Measurements from ENCODE around the gene JAKMIP2. TPM values are rescaled to one million over a fixed set of nuclear protein-coding genes. Genes with fewer than 3 reads are reported as not detected.
A peak's percentile ranks its signal among the peaks of the same experiment; 100 is the strongest.
"Not testable (repeated sequence)": the region's sequence is repeated elsewhere in the genome, so short reads cannot be mapped to it uniquely, and the experiment has no call there.

The JAKMIP2 gene
- 5.0 and 6.0 TPM in 2 replicates for total RNA-seq
- long read RNA-seq, full-length matches to known transcripts, result 2 of 23 reads
- long read RNA-seq, partial matches to known transcripts, result 14 of 23 reads
- long read RNA-seq, other reads (novel, unspliced or antisense), result 7 of 23 reads

DNA sequence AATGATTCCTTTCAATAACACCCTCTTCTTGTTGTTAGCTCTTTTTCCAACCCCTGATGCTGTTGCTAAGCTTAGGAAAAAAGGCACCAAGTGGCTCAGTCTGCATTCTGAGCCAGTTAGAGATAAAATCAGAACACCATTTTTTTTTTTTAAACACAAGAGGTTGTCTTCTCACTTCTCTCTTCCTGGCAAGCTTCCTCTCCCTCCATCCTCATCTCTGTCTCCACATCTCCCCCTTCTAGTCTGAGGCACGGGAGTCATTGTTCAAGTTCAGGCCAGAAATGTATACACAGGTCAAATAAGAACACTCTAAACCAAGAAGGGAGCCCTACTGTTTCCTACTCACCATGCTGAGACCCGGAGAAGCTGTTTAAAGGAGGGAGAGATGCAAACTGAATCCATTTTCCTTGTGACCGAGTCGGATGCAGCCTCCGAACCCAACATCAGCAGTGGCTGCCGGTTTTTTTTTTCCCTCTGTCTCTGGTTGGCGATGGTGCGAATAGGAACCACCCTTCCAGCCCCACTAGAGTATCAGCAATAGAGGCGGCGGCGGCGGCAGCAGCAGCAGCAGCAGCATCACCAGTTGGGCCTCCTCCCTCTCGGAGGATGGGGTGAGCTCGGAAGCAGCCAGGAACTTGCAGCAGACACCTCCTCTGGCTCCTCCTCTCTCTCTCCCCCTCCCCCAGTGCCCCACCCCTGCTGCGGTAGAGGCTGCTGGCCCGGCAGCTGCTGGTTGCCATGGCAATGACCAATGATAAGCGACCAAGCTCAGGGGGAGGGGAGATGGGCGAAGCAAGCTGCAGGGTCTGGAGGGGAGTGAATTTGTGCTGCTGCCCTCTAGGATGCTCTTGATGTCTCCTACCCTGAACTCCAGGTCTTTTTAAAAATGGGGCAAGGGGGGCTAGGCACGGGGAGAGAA, at the start of gene JAKMIP2:
TSS of gene JAKMIP2 (minus strand) at position 619 of the 919 bp plus-strand sequence. CDS start 110,922 bp downstream, outside the sequence.
- H3K4me3 Mint-ChIP-seq (ENCODE audit: low read depth), result peak within 1 kb of the TSS; percentile 76
- TF ChIP-seq, protein P1, sequence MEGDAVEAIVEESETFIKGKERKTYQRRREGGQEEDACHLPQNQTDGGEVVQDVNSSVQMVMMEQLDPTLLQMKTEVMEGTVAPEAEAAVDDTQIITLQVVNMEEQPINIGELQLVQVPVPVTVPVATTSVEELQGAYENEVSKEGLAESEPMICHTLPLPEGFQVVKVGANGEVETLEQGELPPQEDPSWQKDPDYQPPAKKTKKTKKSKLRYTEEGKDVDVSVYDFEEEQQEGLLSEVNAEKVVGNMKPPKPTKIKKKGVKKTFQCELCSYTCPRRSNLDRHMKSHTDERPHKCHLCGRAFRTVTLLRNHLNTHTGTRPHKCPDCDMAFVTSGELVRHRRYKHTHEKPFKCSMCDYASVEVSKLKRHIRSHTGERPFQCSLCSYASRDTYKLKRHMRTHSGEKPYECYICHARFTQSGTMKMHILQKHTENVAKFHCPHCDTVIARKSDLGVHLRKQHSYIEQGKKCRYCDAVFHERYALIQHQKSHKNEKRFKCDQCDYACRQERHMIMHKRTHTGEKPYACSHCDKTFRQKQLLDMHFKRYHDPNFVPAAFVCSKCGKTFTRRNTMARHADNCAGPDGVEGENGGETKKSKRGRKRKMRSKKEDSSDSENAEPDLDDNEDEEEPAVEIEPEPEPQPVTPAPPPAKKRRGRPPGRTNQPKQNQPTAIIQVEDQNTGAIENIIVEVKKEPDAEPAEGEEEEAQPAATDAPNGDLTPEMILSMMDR (IDR thresholded peaks at IDR 0.05; ENCODE audit: unreplicated experiment), result no peak
- peaks cover 10% of the 10 kb centered on the region for H3K4me1 Mint-ChIP-seq (ENCODE audit: low read depth)
- no peaks in the 10 kb centered on the region for H3K9me3 Mint-ChIP-seq (ENCODE audit: low read depth)
- H3K36me3 Mint-ChIP-seq (ENCODE audit: insufficient read depth), result no peaks in the 10 kb centered on the region
- peak; percentile 67 for DNase-seq (ENCODE audit: low spot score, unreplicated experiment)
- no peaks in the 10 kb centered on the region for H3K27me3 Mint-ChIP-seq
- peak within 1 kb of the TSS; percentile 47 for H3K27ac Mint-ChIP-seq

DNA sequence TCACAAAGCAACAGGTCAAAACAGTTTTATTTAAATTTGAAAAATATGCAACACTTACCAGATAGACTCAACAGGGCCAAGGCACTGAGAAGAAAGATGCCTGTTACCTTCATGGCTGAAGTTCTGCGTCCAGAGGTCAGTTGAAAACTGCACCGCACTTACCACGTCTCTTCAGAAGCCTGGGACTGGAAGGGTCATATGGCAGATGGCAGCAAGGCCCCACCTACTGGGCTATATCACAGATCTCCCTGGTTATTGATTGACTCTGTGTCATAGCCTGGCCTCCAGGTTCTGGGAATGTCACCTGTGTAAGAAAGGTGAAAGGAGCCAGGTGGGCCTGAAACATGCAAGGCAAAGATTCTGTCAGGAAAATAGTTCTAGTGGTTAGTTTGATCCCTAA, 48.9 kb upstream of the JAKMIP2 start, which contains the start of gene SPINK1:
TSS of gene SPINK1 (minus strand) at position 207 of the 400 bp plus-strand sequence. CDS start at position 113, 94 bp downstream.
- peak within 1 kb of the TSS; percentile 90 for H3K27ac Mint-ChIP-seq
- peak within 1 kb of the TSS; percentile 87 for H3K4me3 Mint-ChIP-seq (ENCODE audit: low read depth)
- peaks cover 69% of the 10 kb centered on the region for H3K4me1 Mint-ChIP-seq (ENCODE audit: low read depth)
- no peaks in the 10 kb centered on the region for H3K9me3 Mint-ChIP-seq (ENCODE audit: low read depth)
- TF ChIP-seq, protein P1 (IDR thresholded peaks at IDR 0.05; ENCODE audit: unreplicated experiment), result no peak
- DNase-seq (ENCODE audit: low spot score, unreplicated experiment), result peak; percentile 41
- H3K36me3 Mint-ChIP-seq (ENCODE audit: insufficient read depth), result peaks cover 36% of the 10 kb centered on the region
- H3K27me3 Mint-ChIP-seq, result no peaks in the 10 kb centered on the region

DNA sequence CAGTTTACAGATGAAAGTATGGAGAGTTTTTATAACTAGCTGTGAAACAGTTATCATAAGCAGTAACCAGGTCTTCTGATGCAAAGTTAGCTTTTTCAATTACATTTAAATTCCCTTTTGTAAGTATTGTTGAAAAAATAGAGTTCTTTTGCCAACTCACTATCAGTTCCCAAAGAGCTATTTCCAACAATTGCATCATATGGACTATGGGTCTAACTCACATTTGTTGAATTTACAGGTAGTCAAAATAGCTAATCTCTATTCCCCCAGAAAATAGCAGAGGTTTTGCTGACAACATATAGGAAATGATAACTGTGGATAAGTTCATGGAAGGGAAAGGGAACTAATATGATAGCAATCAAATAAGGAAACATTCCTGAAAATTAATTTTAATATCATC, 47.5 kb upstream of the JAKMIP2 start:
- peak overlapping the region; percentile 70 for H3K27ac Mint-ChIP-seq
- no peaks in the 10 kb centered on the region for H3K27me3 Mint-ChIP-seq
- TF ChIP-seq, protein P1 (IDR thresholded peaks at IDR 0.05; ENCODE audit: unreplicated experiment), result no peak
- peaks cover 43% of the 10 kb centered on the region for H3K36me3 Mint-ChIP-seq (ENCODE audit: insufficient read depth)
- no peaks in the 10 kb centered on the region for H3K9me3 Mint-ChIP-seq (ENCODE audit: low read depth)
- H3K4me1 Mint-ChIP-seq (ENCODE audit: low read depth), result peaks cover 65% of the 10 kb centered on the region
- no peak for DNase-seq (ENCODE audit: low spot score, unreplicated experiment)
- H3K4me3 Mint-ChIP-seq (ENCODE audit: low read depth), result peak overlapping the region; percentile 87

DNA sequence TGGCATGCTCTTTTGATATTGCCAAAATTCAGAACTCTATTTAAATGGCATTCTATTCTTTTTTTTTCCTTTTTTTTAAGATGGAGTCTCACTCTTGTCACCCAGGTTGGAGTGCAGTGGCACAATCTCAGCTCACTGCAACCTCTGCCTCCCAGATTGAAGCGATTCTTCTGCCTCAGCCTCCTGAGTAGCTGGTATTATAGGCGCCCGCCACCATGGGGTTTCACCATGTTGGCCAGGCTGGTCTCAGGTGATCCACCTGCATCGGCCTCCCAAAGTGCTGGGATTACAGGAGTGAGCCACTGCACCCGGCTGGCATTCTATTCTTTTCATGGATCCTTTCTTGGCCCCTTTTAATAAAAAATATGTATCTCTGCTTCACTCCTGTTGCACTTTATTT, 44.5 kb upstream of the JAKMIP2 start:
- H3K9me3 Mint-ChIP-seq (ENCODE audit: low read depth), result not testable (repeated sequence)
- Mint-ChIP-seq H3K36me3 (ENCODE audit: insufficient read depth) (peaks cover 60% of the 10 kb centered on the region), H3K4me3 (ENCODE audit: low read depth) (peak overlapping the region; percentile 76)

DNA sequence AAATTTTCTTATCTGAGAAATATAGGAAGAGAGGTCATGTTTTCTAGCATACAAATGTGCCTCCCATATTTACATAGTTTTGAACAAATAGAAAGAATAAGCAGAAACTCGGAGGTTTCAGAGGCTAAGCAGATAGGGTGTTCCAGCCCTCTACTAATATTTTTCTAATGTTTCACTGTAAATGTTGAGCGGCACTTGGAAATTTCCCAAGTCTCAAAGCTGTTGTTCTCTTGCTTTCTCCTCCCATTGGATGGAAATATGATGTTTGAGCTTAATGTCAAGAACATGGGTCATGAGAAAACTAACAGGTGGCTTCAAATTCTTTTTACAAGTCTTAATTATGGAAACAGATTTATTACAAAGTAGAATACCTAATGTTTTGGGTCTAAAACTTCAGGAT, 43.8 kb upstream of the JAKMIP2 start:
- H3K27ac Mint-ChIP-seq, result no peak overlapping the region
- TF ChIP-seq, protein P1 (IDR thresholded peaks at IDR 0.05; ENCODE audit: unreplicated experiment), result no peak

More for the DNA sequence above, 44.5 kb upstream of the JAKMIP2 start:
- H3K27me3 Mint-ChIP-seq; DNase-seq (ENCODE audit: low spot score, unreplicated experiment): not testable (repeated sequence)
- Mint-ChIP-seq H3K4me1 (ENCODE audit: low read depth) (peaks cover 59% of the 10 kb centered on the region), H3K27ac (peak overlapping the region; percentile 16)

More for the DNA sequence above, 43.8 kb upstream of the JAKMIP2 start:
- Mint-ChIP-seq H3K9me3 (ENCODE audit: low read depth) (no peaks in the 10 kb centered on the region), H3K4me3 (ENCODE audit: low read depth) (peak overlapping the region; percentile 76), H3K27me3 (no peaks in the 10 kb centered on the region), H3K4me1 (ENCODE audit: low read depth) (peaks cover 52% of the 10 kb centered on the region), H3K36me3 (ENCODE audit: insufficient read depth) (peaks cover 59% of the 10 kb centered on the region)
- DNase-seq (ENCODE audit: low spot score, unreplicated experiment), result no peak

Data from progenitor cell of endocrine pancreas (in vitro differentiated cells).